Measurements from ENCODE around the gene ANAPC10.
"Not testable (repeated sequence)": the region's sequence is repeated elsewhere in the genome, so short reads cannot be mapped to it uniquely, and the experiment has no call there.

ANAPC10 gene

DNA sequence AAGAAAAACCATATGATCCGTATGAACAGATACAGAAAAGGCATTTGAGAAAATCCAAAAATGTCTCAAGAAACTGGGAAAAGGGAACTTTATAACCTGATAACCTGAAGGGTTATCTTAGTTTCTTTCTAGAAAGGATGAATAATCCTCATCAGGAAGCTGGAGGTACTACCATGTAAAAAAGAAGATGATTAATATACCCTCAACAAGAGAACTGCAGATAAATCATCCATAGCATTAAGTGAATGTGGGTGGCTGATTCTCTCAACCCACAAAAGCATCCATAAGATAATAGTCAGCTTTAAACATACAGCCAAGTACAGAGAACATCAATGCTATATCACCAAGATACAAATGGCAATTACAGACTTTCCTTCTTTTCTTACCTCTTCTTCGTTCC lies 26.4 kb downstream of the ANAPC10 start:
- no peak for DNase-seq (ENCODE audit: low spot score)

- DNase-seq (ENCODE audit: low spot score): no peak
These were observed 28.6 kb downstream of the ANAPC10 start for GRCh38 chr4:145069361-145069760.

GRCh38 chr4:145066063-145066501 lies 31.9 kb downstream of the ANAPC10 start:
- DNase-seq (ENCODE audit: low spot score): peak; percentile 49

DNA sequence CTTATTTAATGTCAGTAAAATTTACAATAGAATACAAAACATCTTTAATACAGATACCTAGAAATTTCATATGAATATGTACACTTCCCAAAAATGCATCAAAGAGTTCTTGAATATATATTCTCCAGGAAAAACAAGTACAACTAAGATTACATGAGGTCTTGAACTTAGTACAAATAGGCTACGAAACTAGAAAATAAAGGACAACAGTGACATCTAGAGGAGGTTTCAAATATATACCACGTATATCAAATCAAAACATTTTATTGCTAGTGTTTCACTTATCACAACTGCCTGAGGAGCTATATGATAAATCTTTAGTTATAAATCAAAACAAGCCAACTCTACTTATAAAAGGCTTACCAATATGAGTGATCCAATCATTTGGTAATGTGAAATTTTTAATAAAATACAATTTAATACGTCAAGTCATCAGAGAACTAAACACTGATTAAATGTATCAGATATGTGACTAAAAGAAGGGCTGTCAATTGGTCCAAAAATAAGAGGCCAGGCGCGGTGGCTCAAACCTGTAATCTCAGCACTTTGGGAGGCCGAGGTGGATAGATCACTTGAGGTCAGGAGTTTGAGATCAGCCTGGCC lies 36.6 kb downstream of the ANAPC10 start:
- DNase-seq (ENCODE audit: low spot score): peak; percentile 63

DNA sequence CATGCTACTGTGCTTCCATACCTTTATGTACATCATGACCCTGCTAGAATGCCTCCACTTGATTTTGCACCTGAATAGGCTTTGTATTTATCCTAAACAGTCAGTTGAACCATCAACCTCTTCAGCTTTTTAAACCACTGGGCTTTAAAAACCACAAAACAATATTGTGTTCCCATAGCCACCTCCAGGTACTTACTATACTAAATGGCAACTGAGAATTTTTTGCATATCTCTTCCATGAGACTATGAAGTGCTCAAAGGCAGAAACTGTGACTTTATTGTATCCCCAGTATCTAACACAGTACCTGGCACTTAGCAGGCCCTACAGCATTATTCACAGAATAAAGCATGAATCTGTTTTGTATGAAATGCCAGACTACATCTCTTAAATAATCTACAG lies 39.7 kb downstream of the ANAPC10 start:
- DNase-seq (ENCODE audit: low spot score): no peak

DNA sequence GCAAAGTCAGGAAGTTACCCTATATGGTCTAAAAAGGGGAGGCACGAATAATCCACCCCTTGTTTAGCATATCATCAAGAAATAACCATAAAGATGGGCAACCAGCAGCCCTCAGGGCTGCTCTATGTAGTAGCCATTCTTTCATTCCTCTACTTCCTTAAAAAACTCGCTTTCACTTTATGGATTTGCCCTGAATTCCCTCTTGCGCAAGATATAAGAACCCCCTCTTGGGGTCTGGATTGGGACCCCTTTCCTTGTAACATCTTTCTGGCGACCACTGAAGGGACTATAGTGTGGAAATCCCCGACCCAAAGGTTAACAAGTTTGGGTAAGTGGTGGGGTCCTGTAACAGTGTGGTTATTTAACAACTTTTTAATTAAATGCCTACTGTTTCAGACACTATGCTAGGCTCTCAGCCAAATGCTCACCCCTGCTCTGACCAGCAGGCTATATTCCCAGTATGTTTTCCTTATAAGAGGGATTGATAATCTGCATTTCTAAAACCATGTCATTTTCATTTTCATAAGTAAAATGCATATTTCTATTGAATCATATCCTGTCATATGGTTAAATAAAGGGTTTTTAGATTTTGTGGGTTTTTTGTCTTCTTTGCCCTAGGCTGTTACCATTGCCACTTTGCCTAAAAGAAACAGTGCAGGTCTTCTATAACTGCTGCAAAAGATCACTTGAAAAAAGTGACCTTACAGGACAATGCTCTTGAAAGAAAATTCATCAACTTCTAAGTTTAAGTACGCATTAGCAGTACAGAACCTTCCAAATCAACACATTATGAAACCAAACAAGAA lies 41.5 kb downstream of the ANAPC10 start:
- DNase-seq (ENCODE audit: low spot score): no peak

- DNase-seq (ENCODE audit: low spot score): no peak
These were observed 42.3 kb downstream of the ANAPC10 start for GRCh38 chr4:145055533-145056257.

DNA sequence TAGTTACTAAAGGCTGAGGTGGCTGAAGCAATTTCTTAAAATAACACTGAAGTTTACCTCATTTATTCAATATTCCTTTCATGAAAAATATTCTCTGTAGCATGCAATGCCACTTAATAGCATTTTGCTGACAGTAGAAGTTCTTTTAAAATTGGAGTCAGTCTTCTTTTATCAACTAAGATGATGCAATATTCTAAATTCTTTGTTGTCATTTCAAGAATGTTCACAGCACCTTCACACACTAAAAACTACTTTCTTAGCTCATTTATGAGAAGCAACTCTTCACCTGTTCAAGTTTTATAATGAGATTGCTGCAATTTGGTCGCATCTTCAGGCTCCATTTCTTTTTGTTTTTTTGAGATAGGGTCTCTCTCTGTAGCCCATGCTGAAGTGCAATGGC lies 48.8 kb downstream of the ANAPC10 start:
- no peak for DNase-seq (ENCODE audit: low spot score)

DNA sequence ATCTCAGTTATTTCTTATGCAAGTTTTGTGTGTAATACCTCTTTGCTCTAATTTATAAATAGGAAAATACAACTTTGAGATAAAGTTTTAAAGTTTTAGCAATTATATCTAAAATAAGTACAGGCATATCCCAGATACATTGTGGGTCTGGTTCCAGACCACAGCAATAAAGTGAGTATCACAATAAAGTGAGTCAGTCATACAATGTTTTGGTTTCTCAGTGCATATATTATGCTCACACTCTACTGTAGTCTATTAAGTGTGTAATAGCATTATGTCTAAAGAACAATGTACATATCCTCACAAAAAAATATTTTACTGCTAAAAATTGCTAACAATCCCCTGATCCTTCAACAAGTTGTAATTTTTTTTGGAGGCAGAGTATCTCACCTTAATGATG lies 49.2 kb downstream of the ANAPC10 start:
- no peak for DNase-seq (ENCODE audit: low spot score)

- peak; percentile 43 for DNase-seq (ENCODE audit: low spot score)
These were observed 50.8 kb downstream of the ANAPC10 start for GRCh38 chr4:145047151-145047550.

DNA sequence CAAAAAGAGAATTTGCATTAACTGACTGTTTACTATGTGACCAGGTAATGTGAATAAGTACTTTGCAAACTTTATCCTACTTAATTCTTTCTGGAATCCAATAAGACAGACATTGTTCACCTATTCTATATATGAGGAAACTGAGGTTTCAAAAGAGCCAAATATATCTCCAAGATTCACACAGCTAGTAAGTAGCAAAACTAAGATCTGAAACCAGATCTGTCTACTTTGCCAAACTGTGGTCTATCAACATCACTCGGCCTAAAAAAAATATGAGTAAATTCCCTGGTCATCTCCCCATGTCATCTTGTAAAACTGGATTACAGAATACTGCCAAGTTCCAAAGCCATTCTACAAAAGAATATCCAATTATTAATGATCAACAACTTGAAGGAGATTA lies 52.8 kb downstream of the ANAPC10 start:
- DNase-seq (ENCODE audit: low spot score): no peak

- no peak for DNase-seq (ENCODE audit: low spot score)
These were observed 53.7 kb downstream of the ANAPC10 start for GRCh38 chr4:145044341-145044740.

DNA sequence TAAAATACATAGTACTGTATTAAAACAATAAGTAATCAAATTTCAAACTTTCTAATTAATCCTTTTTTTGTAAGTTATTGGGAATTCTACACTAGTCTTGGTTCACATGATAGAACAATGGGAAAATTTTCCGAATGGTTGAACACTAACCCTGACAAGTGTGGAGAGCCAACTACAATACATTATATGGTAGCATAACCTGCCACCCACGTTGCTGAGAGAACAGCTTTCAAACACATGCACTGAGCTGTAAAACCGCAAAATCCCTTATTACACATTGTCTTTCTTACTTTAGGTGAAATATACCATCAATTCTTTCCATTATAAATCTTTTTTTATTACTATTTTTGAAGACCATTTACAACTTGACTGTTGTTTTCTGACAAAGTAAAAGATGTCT lies 54.7 kb downstream of the ANAPC10 start:
- no peak for DNase-seq (ENCODE audit: low spot score)

DNA sequence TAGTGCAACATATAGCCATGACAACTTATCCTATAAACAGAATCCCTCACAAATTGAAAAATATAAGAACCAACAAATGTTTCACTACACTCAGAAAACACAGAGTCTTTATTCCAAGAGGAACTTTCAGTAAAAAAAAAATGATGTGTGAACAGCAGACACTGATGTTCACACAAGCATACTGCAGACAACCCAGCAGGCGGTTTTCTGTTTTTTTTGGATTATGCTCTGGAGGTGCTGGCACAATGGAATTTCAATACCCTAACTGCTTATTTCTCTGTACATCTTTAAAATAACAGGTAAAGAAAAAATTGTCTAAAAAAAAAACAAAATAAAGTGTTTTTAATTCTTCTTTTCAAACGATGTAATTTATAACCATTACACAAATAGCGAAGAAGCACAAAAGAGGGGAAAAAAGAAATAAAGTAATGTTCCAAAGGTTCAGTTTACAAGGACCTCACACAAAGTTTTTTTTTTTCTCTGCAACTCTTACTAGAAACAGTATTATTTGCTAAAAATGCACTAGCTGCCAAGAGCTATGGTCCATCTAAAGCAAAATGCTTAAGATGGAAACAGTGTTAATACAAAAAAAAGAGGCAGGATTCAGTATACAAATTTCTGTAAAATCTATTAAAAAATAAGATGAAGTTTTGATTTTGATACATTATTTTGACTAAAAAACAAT lies 55.3 kb downstream of the ANAPC10 start:
- no peak for DNase-seq (ENCODE audit: low spot score)

DNA sequence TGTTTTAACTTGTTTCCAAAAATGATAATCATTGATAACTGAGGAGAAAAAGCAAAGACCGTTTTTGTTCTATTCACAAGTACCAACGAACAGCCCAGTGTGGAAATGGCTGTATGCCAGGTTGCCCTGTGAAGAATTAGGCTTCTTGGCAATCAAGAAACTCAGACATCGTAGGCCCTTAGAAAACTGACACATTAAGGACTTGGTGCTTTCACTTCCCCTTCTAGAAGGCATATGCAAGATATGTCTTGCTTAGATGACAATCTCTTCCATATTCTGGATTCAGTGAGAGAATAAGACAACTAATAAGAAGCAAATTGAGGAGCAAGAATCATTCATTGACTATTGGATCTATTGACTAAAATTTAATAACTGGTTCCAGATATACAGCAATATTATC lies 56.6 kb downstream of the ANAPC10 start:
- peak; percentile 32 for DNase-seq (ENCODE audit: low spot score)

DNA sequence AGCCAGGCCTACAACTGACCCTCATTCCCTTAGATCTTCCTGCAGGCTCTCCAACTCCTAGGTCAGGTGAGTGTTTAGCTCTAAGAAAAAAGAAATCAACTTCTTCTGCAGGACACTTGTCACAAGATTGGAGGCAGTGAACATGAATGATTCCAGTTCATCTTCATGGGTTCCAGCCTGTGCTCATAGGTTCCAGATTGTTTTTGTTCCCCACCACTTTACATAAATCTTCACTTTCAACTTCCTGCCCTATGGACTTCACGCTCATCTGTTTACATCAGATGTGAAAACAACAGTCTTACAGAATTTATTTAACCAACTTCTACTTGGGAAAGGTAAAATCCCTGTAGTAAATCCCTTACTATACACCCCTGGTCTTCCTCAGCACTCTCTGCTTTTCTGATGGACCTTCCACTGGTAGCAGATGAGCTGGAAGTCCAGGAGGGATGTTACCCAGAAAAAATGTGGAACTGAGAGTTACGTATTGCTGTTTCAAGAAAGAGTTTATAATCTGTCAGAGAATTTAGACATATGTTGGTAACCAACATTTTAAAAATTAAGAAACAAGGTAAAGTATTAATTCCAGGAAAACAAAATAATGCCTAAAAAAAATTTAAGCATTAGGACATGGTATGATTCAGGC lies 62.4 kb downstream of the ANAPC10 start:
- no peak for DNase-seq (ENCODE audit: low spot score)

- no peak for DNase-seq (ENCODE audit: low spot score)
These were observed 63.2 kb downstream of the ANAPC10 start for GRCh38 chr4:145034727-145035211.

DNA sequence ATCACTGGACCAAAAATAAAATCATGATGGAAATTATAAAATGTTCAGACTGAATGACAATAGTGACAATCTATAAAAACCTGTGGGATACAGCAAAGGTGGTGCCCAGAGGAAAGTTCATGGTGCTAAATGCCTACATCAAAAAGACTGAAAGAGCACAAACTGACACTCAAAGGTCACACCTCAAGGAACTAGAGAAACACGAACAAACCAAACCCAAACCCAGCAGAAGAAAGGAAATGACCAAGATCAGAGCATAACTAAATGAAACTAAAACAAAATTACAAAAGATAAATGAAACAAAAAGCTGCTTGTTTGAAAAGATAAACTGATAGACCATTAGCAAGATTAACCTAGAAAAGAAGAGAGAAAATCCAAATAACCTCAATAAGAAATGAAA lies 78.7 kb downstream of the ANAPC10 start:
- no peak for DNase-seq (ENCODE audit: low spot score)

DNA sequence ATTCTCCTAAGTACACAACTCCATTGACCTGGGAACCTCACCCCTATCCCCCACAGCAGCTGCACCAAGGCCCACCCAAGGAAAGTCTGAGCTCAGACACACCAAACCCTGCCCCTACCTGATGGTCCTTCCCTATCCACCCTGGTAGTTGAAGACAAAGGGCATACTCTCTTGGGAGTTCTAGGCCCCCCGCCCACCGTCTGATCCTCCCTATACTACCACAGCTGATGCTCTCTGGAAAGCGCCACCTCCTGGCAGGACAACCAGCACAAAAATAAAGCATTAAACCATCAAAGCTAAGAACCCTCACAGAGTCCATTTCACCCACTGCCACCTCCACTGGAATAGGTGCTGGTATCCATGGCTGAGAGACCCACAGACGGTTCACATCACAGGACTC lies 83.6 kb downstream of the ANAPC10 start:
- DNase-seq (ENCODE audit: low spot score): no peak

DNA sequence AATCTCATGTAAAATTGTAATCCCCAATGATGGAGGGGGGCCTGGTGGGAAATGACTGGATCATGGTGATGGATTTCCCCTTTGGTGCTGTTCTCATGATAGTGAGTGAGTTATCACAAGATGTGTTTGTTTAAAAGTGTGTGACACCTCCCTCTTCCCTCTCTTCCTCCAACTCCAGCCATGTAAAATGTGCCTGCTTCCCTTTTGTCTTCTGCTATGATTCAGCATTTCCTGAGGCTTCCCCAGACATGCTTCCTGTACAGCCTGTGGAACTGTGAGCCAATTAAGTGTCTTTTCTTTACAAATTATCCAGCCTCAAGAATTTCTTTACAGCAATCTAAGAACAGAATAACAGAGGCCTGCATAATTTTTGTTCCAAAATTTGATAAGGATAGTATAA lies 85.2 kb downstream of the ANAPC10 start:
- no peak for DNase-seq (ENCODE audit: low spot score)

DNA sequence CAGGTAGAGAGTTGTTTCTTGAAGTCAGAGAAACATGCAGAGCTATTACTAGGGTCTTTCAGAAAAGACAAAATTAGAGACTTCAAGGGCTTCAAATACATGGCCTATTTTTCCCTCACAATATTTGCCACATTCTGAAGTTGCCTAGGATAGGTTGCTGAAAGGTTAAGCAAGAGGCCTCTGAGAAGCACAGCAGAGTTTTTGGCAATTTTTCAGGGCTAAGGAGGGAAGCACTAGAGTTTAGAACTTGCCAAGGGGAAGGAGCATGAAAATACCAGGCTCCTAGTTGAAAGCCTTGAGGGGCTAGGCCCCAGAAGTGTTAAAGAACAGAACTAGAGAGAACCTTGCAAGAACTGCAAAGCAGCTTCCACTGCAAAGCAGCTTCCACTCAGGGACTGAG lies 86.4 kb downstream of the ANAPC10 start:
- DNase-seq (ENCODE audit: low spot score): no peak

DNA sequence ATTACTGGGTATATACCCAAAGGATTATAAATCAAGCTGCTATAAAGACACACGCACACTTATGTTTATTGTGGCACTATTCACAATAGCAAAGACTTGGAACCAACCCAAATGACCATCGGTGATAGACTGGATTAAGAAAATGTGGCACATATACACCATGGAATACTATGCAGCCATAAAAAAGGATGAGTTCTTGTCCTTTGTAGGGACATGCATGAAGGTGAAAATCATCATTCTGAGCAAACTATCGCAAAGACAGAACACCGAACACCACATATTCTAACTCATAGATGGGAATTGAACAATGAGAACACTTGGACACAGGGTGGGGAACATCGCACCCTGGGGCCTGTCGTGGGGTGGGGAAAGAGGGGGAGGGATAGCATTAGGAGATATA lies 87.7 kb downstream of the ANAPC10 start:
- DNase-seq (ENCODE audit: low spot score): not testable (repeated sequence)
